HepG2 (cell line): ENCODE data around the gene MFAP4. TPM values are rescaled to one million over a fixed set of nuclear protein-coding genes. Genes with fewer than 3 reads are reported as not detected.
A peak's percentile ranks its signal among the peaks of the same experiment; 100 is the strongest.

Experiments used
- EP300 ChIP-seq, 3 experiments: sonication (generic) in 1 of 3; formaldehyde crosslinking in 1 of 3; IDR thresholded peaks; 2 replicates each; pipeline versions ENCODE4 v1.5.1 to v1.6.1; 2011 to 2020; ENCODE audit warnings: low read depth in 2 of 3, low read length in 2 of 3, borderline replicate concordance in 1 of 3, improper control_type of control experiment in 1 of 3, mild to moderate bottlenecking in 1 of 3, missing genetic modification reagents in 1 of 3, moderate library complexity in 1 of 3
- MAF1 ChIP-seq: sonication (generic); formaldehyde crosslinking; IDR thresholded peaks from 2 replicates; pipeline ENCODE4 v1.5.0; 2020; ENCODE audit warnings: missing genetic modification reagents, borderline replicate concordance
- RXRB ChIP-seq: IDR thresholded peaks from 2 replicates; pipeline ENCODE4 v1.6.1; 2016; ENCODE audit warnings: borderline replicate concordance, missing genetic modification reagents, missing compliant biosample characterization
- SALL2 ChIP-seq: sonication (generic); formaldehyde crosslinking; IDR thresholded peaks from 2 replicates; pipeline ENCODE4 v1.8.1; 2023; ENCODE audit warnings: mild to moderate bottlenecking, missing genetic modification reagents, inconsistent platforms
- SOX13 ChIP-seq, 3 experiments: fragments of 450-650 bp in 1 of 3; sonication (generic) in 1 of 3; formaldehyde crosslinking in 1 of 3; IDR thresholded peaks in 2 of 3; conservative IDR thresholded peaks in 1 of 3; 2 replicates each; pipeline versions ENCODE4 v1.5.0 to v1.6.1; 2016 to 2020; ENCODE audit warnings: antibody characterized with exemption in 1 of 3, mild to moderate bottlenecking in 1 of 3, missing compliant biosample characterization in 1 of 3, missing genetic modification reagents in 1 of 3, moderate library complexity in 1 of 3
- SP1 ChIP-seq, 2 experiments: fragments of 450-650 bp in 1 of 2; sonication (generic) in 1 of 2; formaldehyde crosslinking in 1 of 2; IDR thresholded peaks; 2 replicates each; pipeline versions ENCODE4 v1.4.0 to v1.6.1; 2016 to 2020; ENCODE audit warnings: missing genetic modification reagents in 1 of 2
- SPEN ChIP-seq: sonication (generic); formaldehyde crosslinking; IDR thresholded peaks from 2 replicates; pipeline ENCODE4 v1.5.1; 2020; ENCODE audit warnings: low read depth, mild to moderate bottlenecking, missing genetic modification reagents
- ZBTB10 ChIP-seq: sonication (generic); formaldehyde crosslinking; IDR thresholded peaks from 2 replicates; pipeline ENCODE4 v1.4.0; 2020; ENCODE audit warnings: missing genetic modification reagents, borderline replicate concordance
- ZNF446 ChIP-seq: sonication (generic); formaldehyde crosslinking; IDR thresholded peaks from 2 replicates; pipeline ENCODE4 v1.5.0; 2020; ENCODE audit warnings: mild to moderate bottlenecking, missing genetic modification reagents
- polyA plus RNA-seq, 8 experiments: library from polyadenylated mRNA; depleted of rRNA in 3 of 8; stranded (reverse) in 7 of 8; unstranded in 1 of 8; fragments of >200 nt; fragmentation: Illumina TruSeq in 4 of 8; extraction: Trizol in 4 of 8; gene quantifications; 2 replicates each; pipeline versions ENCODE4 v1.2.1 to v1.2.3, GENCODE V29; 2011 to 2016; ENCODE audit warnings: low read depth in 4 of 8, missing spikeins in 1 of 8, mixed read lengths in 1 of 8; ENCODE audit not compliant: insufficient read depth in 1 of 8
- total RNA-seq, 5 experiments: library from RNA; depleted of rRNA; stranded (reverse); fragments of >200 nt; fragmentation: Illumina TruSeq; extraction: Trizol; gene quantifications; 2 replicates each; pipeline ENCODE4 v1.2.3, GENCODE V29; 2016; ENCODE audit warnings: low read depth in 1 of 5
- TF ChIP-seq, protein P1 (sequence below): sonication (generic); formaldehyde crosslinking; IDR thresholded peaks from 2 replicates; pipeline ENCODE4 v1.5.1; 2020; ENCODE audit warnings: mild to moderate bottlenecking, missing genetic modification reagents, moderate library complexity

MFAP4 gene
- total and polyA plus RNA-seq, 2 of the 13 experiments (the other 11 are each of a cell fraction or from before 2014, with no cell fraction given): 0.08 TPM; not detected in 1

- TF ChIP-seq ZBTB10 (CRISPR knock-in tag): peak; percentile 47; the same call in 1 of the 2 replicates
- TF ChIP-seq, protein P1, sequence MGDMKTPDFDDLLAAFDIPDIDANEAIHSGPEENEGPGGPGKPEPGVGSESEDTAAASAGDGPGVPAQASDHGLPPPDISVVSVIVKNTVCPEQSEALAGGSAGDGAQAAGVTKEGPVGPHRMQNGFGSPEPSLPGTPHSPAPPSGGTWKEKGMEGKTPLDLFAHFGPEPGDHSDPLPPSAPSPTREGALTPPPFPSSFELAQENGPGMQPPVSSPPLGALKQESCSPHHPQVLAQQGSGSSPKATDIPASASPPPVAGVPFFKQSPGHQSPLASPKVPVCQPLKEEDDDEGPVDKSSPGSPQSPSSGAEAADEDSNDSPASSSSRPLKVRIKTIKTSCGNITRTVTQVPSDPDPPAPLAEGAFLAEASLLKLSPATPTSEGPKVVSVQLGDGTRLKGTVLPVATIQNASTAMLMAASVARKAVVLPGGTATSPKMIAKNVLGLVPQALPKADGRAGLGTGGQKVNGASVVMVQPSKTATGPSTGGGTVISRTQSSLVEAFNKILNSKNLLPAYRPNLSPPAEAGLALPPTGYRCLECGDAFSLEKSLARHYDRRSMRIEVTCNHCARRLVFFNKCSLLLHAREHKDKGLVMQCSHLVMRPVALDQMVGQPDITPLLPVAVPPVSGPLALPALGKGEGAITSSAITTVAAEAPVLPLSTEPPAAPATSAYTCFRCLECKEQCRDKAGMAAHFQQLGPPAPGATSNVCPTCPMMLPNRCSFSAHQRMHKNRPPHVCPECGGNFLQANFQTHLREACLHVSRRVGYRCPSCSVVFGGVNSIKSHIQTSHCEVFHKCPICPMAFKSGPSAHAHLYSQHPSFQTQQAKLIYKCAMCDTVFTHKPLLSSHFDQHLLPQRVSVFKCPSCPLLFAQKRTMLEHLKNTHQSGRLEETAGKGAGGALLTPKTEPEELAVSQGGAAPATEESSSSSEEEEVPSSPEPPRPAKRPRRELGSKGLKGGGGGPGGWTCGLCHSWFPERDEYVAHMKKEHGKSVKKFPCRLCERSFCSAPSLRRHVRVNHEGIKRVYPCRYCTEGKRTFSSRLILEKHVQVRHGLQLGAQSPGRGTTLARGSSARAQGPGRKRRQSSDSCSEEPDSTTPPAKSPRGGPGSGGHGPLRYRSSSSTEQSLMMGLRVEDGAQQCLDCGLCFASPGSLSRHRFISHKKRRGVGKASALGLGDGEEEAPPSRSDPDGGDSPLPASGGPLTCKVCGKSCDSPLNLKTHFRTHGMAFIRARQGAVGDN (CRISPR knock-in tag): peak; percentile 45
- 0 out of 2 replicates have a peak, but pooled peaks have one; percentile 15 for TF ChIP-seq RXRB (CRISPR knock-in tag)
- no peak for TF ChIP-seq ZNF446 (CRISPR knock-in tag)
- TF ChIP-seq MAF1 (CRISPR knock-in tag): no peak
- 0 out of 4 replicates have a peak, but pooled peaks of 1 of the 2 experiments have one; percentile 7 for TF ChIP-seq EP300 (IDR thresholded peaks at IDR 0.05; ENCODE audit: low read depth in 2 of 2, low read length in 2 of 2)
- TF ChIP-seq EP300 (CRISPR knock-in tag; IDR thresholded peaks at IDR 0.05; ENCODE audit: borderline replicate concordance): no peak
- TF ChIP-seq SP1 (IDR thresholded peaks at IDR 0.05): no peak
- no peak for TF ChIP-seq SP1 (CRISPR knock-in tag; IDR thresholded peaks at IDR 0.05)
- TF ChIP-seq SPEN (CRISPR knock-in tag): 0 out of 2 replicates have a peak, but pooled peaks have one; percentile 8
- TF ChIP-seq SALL2: 0 out of 2 replicates have a peak, but pooled peaks have one; percentile 40
- no peak for TF ChIP-seq SOX13 (IDR thresholded peaks at IDR 0.05)
- 0 out of 4 replicates have a peak, but pooled peaks of 1 of the 2 experiments have one; percentile 6 for TF ChIP-seq SOX13 (CRISPR knock-in tag; conservative IDR thresholded peaks at IDR 0.05 in 1 of 2, IDR thresholded peaks at IDR 0.05 in 1 of 2)
Observed at GRCh38 chr17:19346351-19347255, 40.4 kb downstream of the MFAP4 start (continued).
